Measurements from ENCODE around the gene NR4A2. TPM values are rescaled to one million over a fixed set of nuclear protein-coding genes. Genes with fewer than 3 reads are reported as not detected.

The NR4A2 gene
- total and polyA plus RNA-seq, 2 donors from 2014 or later: 2.4 to 3.1 TPM

- Histone ChIP-seq H3K27ac (ENCODE audit: low read depth in 2 of 2, low read length in 2 of 2) (no peak overlapping the region), H3K36me3 (ENCODE audit: control insufficient read depth in 2 of 3, insufficient read depth in 3 of 3, low read length in 3 of 3) (no peaks in the 10 kb centered on the region), H3K9ac (ENCODE audit: low read length in 3 of 3) (no peak overlapping the region), H3K4me1 (ENCODE audit: control insufficient read depth in 2 of 3, insufficient read depth in 2 of 3, low read depth in 1 of 3, low read length in 3 of 3) (no peaks in the 10 kb centered on the region), H3K27me3 (ENCODE audit: control insufficient read depth, insufficient read depth, low read length) (no peaks in the 10 kb centered on the region), H3K4me3 (ENCODE audit: low read length in 3 of 3) (no peak overlapping the region), H3K9me3 (ENCODE audit: control insufficient read depth in 2 of 3, insufficient read depth in 1 of 3, low read length in 3 of 3) (no peaks in the 10 kb centered on the region)
- no peak for FAIRE-seq
- intact Hi-C loops (cut with DNase I): no loop called here
- DNase-seq: no peak
- TF ChIP-seq CTCF (IDR thresholded peaks at IDR 0.05; ENCODE audit: borderline replicate concordance, extremely low read depth, insufficient read depth): no peak
Measured at GRCh38 chr2:156345582-156345981, 13.1 kb upstream of the NR4A2 start.

DNA sequence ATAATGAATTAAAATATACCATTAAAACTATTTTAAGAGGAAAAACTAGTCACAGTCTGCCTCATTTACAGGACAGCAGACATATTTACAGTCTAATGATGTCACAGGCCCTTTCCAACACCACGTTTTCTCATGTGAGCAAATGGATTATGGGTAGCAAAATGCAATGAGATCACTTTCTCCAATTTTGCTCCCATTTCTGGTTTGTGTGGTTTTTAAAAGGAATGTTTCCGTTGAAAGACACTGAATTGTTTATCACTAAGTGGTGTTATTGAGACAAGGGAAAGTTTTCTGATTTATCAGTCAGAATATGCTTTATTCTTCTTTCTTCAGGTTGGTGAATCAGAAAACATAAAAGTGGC lies 11.4 kb upstream of the NR4A2 start:
- Histone ChIP-seq H3K9ac (ENCODE audit: low read length in 3 of 3) (no peak overlapping the region), H3K4me1 (ENCODE audit: control insufficient read depth in 2 of 3, insufficient read depth in 2 of 3, low read depth in 1 of 3, low read length in 3 of 3) (no peaks in the 10 kb centered on the region), H3K36me3 (ENCODE audit: control insufficient read depth in 2 of 3, insufficient read depth in 3 of 3, low read length in 3 of 3) (no peaks in the 10 kb centered on the region), H3K4me3 (ENCODE audit: low read length in 3 of 3) (no peak overlapping the region), H3K9me3 (ENCODE audit: control insufficient read depth in 2 of 3, insufficient read depth in 1 of 3, low read length in 3 of 3) (no peaks in the 10 kb centered on the region), H3K27me3 (ENCODE audit: control insufficient read depth, insufficient read depth, low read length) (no peaks in the 10 kb centered on the region), H3K27ac (ENCODE audit: low read depth in 2 of 2, low read length in 2 of 2) (no peak overlapping the region)
- DNase-seq: no peak
- no peak for TF ChIP-seq CTCF (IDR thresholded peaks at IDR 0.05; ENCODE audit: borderline replicate concordance, extremely low read depth, insufficient read depth)
- intact Hi-C loops (cut with DNase I): no loop called here
- no peak for FAIRE-seq

GRCh38 chr2:156343096-156343939 lies 10.8 kb upstream of the NR4A2 start:
- Histone ChIP-seq H3K9me3 (ENCODE audit: control insufficient read depth in 2 of 3, insufficient read depth in 1 of 3, low read length in 3 of 3) (no peaks in the 10 kb centered on the region), H3K9ac (ENCODE audit: low read length in 3 of 3) (peak overlapping the region; percentile 52 to 83 (median 79)), H3K27me3 (ENCODE audit: control insufficient read depth, insufficient read depth, low read length) (no peaks in the 10 kb centered on the region), H3K4me1 (ENCODE audit: control insufficient read depth in 2 of 3, insufficient read depth in 2 of 3, low read depth in 1 of 3, low read length in 3 of 3) (peaks cover 0 to 1% (median 0%) of the 10 kb centered on the region in 3 donors), H3K4me3 (ENCODE audit: low read length in 3 of 3) (peak overlapping the region; percentile 57 to 87 (median 83)), H3K27ac (ENCODE audit: low read depth in 2 of 2, low read length in 2 of 2) (peak overlapping the region; percentile 79 to 83), H3K36me3 (ENCODE audit: control insufficient read depth in 2 of 3, insufficient read depth in 3 of 3, low read length in 3 of 3) (no peaks in the 10 kb centered on the region)
- no peak for TF ChIP-seq CTCF (IDR thresholded peaks at IDR 0.05; ENCODE audit: borderline replicate concordance, extremely low read depth, insufficient read depth)
- FAIRE-seq (no peak), DNase-seq (no peak)
- intact Hi-C loops (cut with DNase I): no loop called here
